BE2C (cell line): ENCODE data around the gene SDF2.
A peak's percentile ranks its signal among the peaks of the same experiment; 100 is the strongest.

Experiments
- DNase-seq: peaks from one replicate; pipeline ENCODE4 v3.0.0-alpha.2; 2020
- H3K27me3 ChIP-seq: fragments of 250-450 bp; sonication (Bioruptor Pico); 2 replicates; pipeline ENCODE4 v1.5.1; 2020; ENCODE audit warnings: mild to moderate bottlenecking
- H3K36me3 ChIP-seq: fragments of 250-450 bp; sonication (Bioruptor Pico); 2 replicates; pipeline ENCODE4 v1.5.1; 2020; ENCODE audit warnings: mild to moderate bottlenecking
- H3K4me1 ChIP-seq: fragments of 250-450 bp; sonication (Bioruptor Pico); 2 replicates; pipeline ENCODE4 v1.5.1; 2020
- H3K4me3 ChIP-seq: 2 replicates; pipeline ENCODE4 v1.5.1; 2011; ENCODE audit warnings: low read depth, low read length
- H3K9me3 ChIP-seq: fragments of 250-450 bp; sonication (Bioruptor Pico); 2 replicates; pipeline ENCODE4 v1.5.1; 2020
- TF ChIP-seq, protein P1 (sequence below): IDR thresholded peaks from 2 replicates; pipeline ENCODE4 v1.5.1; 2012; ENCODE audit warnings: mild to moderate bottlenecking, low read depth, low read length

Gene SDF2

DNA sequence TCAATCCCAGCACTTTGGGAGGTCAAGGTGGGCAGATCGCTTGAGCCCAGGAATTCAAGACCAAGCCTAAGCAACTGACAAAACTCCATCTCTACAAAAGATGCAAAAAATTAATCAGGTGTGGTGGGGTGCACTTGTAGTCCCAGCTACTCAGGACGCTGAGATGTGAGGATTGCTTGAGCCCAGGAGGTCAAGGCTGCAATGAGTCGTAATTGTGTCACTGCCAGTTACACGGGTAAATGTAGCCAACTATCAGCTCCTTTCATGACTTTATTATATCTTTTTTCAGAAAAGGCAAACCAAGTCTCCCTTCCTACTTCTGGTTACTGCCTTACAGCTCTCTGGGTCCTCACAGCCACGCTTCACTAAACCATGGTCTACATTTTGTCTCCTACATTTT, 4.0 kb downstream of the SDF2 start:
- H3K4me3 ChIP-seq, result no peak overlapping the region
- peaks cover 4% of the 10 kb centered on the region; the same call in 1 of the 2 replicates for H3K36me3 ChIP-seq
- H3K4me1 ChIP-seq, result no peaks in the 10 kb centered on the region
- no peaks in the 10 kb centered on the region for H3K9me3 ChIP-seq
- no peak for DNase-seq
- TF ChIP-seq, protein P1, sequence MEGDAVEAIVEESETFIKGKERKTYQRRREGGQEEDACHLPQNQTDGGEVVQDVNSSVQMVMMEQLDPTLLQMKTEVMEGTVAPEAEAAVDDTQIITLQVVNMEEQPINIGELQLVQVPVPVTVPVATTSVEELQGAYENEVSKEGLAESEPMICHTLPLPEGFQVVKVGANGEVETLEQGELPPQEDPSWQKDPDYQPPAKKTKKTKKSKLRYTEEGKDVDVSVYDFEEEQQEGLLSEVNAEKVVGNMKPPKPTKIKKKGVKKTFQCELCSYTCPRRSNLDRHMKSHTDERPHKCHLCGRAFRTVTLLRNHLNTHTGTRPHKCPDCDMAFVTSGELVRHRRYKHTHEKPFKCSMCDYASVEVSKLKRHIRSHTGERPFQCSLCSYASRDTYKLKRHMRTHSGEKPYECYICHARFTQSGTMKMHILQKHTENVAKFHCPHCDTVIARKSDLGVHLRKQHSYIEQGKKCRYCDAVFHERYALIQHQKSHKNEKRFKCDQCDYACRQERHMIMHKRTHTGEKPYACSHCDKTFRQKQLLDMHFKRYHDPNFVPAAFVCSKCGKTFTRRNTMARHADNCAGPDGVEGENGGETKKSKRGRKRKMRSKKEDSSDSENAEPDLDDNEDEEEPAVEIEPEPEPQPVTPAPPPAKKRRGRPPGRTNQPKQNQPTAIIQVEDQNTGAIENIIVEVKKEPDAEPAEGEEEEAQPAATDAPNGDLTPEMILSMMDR, result no peak
- no peaks in the 10 kb centered on the region for H3K27me3 ChIP-seq

DNA sequence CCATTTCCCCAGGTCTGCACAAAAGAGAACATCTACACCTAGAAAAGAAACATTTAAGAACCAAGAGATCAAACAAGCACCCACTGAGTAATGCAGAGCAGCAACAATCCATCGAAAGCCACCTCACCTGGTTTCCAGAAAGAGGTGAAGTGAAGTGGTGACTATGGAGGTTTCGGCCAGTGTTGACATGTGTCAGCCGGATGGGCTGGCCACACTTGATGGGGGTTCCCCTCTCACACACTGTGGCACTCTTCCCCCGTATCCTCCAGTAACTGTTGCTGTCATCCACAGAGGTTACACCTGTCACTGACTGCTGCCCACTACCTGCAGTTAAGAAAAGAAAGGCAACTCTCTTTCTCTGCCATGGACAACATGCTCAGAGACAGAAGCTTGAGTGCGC, 6.5 kb downstream of the SDF2 start:
- no peaks in the 10 kb centered on the region for H3K4me1 ChIP-seq
- peaks cover 10% of the 10 kb centered on the region; the same call in 1 of the 2 replicates for H3K36me3 ChIP-seq
- H3K4me3 ChIP-seq, result no peak overlapping the region
- no peaks in the 10 kb centered on the region for H3K27me3 ChIP-seq
- H3K9me3 ChIP-seq, result no peaks in the 10 kb centered on the region
- TF ChIP-seq, protein P1, result no peak
- DNase-seq, result no peak

DNA sequence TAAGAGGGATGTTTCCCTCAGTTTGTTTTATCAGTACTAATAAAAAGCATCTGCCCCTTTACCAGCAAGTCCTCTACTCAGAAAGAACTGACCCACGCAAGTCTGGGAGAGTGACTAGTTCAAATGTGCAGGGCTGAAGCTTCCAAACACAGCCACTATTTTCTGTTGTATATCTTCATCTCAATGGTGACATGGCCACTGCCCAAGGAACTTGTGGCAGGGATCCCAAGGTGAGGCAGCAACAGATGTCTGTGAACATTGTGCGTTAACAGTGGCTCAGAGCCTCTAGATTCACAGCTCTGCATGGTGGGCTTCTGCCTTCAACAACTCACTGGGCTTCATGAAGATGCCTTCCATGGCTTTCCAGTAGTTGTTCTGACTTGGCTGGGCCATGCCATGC, 13.0 kb downstream of the SDF2 start:
- DNase-seq, result no peak
- no peaks in the 10 kb centered on the region for H3K4me1 ChIP-seq
- H3K36me3 ChIP-seq, result peaks cover 6% of the 10 kb centered on the region; the same call in 1 of the 2 replicates
- H3K27me3 ChIP-seq, result no peaks in the 10 kb centered on the region
- TF ChIP-seq, protein P1, result no peak
- H3K9me3 ChIP-seq, result no peaks in the 10 kb centered on the region
- no peak overlapping the region for H3K4me3 ChIP-seq

DNA sequence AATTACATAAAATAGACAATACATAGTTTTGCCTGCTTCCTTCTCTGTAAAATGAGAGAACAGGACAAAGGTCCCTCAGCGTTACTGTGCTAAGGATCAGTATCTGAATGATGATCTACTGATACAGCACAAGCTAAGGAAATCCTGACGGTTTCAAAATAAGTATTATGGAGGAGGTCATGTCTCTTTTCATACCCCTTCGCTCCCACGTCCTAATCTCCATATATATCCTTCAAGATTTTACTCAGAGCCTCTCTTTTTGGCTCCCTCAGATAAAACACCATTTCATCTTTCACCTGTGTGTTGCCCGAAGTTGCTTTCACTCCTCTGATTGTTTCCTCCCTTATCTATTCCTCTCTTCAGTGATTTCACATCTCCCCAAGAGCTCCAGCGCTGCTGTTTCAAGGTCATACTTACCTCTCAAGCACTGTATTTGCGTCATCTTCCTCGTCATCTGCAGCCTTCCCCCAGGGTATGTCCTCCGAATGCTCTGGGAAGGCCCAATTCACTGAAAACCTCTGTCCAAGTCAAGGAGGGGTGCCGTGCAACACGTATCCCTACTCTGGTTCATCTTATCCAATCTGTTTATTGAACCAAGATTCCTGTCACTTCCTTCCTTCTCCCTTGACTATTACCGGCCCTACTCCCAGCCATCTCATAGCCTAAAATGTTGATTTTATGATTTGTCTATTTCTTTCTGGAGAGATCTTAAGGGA, 15.5 kb downstream of the SDF2 start:
- Histone ChIP-seq H3K36me3 (peaks cover 22% of the 10 kb centered on the region), H3K4me3 (no peak overlapping the region; the same call in 1 of the 2 replicates), H3K4me1 (no peaks in the 10 kb centered on the region), H3K9me3 (no peaks in the 10 kb centered on the region), H3K27me3 (no peaks in the 10 kb centered on the region)
- DNase-seq, result no peak
- TF ChIP-seq, protein P1, result no peak

DNA sequence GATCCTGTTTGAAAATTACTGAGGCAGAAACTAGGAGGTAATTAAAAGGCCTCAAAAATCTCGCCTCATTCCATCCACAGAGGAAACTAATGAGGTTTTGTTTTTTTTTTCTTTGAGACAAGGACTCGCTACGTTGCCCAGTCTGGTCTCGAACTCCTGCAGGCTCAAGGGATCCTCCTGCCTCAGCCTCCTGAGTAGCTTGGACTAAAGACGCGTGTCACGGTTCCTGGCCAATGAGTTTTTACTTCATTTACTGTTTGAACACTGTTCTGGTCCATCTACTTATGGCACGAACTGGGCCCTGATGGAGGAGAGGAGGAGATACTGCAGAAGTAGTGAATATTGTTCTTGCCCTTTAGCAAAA, 16.1 kb downstream of the SDF2 start:
- no peaks in the 10 kb centered on the region for H3K27me3 ChIP-seq
- H3K9me3 ChIP-seq, result no peaks in the 10 kb centered on the region
- no peak for DNase-seq
- no peaks in the 10 kb centered on the region for H3K4me1 ChIP-seq
- H3K4me3 ChIP-seq, result peak overlapping the region; percentile 61
- TF ChIP-seq, protein P1, result no peak
- peaks cover 23% of the 10 kb centered on the region for H3K36me3 ChIP-seq

DNA sequence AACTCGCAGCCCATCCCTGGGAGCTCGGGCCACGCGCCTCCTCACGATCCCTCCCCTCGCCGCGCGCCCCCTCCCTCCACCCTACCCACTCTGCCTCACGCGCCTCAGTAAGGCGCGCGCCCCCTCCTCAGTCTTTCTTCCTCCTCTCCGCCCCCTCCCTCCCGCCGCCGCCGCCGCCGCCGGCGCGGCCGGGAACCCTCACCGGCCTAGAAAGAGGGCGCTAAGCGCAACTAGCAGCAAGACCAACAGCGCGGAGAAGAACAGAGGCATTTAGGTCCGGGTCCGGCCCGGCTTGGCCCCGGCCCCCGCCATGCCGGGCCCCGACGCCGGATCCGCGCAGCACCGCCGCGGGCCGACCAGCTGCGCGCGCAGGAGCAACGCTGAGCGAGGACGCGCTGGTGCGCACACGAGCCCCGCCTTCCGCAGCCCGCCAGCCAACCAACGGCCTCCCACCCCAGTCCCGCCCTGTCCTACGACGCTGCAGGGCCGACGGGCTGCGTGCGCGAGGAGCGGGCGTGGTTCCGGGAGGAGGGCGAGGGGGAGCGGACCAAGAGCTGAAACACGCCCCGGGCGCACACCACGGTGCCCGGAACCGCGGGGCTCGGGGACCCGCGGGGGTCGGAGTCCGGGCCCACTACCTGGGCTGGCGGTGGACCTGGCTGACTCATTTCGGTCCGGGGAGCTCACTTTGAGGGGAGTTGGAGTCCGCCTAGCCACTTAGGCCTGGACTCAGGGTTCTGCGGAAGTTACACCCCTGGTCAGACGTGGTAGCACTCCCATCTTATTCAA, 16.7 kb downstream of the SDF2 start, which contains the start of gene BLTP2:
BLTP2 (minus strand) TSS at position 372 of the 789 bp plus-strand sequence; CDS start at position 270, 102 bp downstream.
- Histone ChIP-seq H3K9me3 (no peaks in the 10 kb centered on the region), H3K27me3 (no peaks in the 10 kb centered on the region), H3K4me3 (peak within 1 kb of the TSS; percentile 68), H3K4me1 (no peaks in the 10 kb centered on the region), H3K36me3 (peaks cover 23% of the 10 kb centered on the region)
- peak; percentile 90 for DNase-seq
- TF ChIP-seq, protein P1, result no peak
